ENCODE data around the gene GATA3. TPM values are rescaled to one million over a fixed set of nuclear protein-coding genes. Genes with fewer than 3 reads are reported as not detected.

The GATA3 gene
- polyA plus RNA-seq, 1 donor from 2014 or later = not detected

DNA sequence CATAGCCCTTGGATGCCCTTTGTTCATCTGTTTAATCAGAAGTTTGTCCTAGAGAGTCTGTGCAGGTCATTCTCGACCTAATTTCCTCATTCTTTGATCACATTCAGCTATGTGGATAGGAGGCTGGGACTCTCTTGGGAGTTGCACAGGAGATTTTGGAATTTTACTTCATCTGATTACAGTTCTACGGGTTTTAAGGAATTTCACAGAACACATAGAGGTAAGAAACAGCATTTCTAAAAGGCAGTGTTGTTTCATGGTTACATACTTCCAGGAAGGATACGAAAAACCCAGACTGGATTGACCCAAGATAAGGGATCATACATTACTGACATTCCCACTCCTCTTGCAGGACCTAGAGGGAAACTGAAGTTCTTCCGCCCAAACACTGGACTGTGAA, 45.9 kb downstream of the GATA3 start:
- H3K9ac ChIP-seq (ENCODE audit: low read length) = no peak overlapping the region
- no peaks in the 10 kb centered on the region for H3F3A ChIP-seq (ENCODE audit: insufficient read depth, low read length, poor library complexity, severe bottlenecking)
- H3K9me2 ChIP-seq (ENCODE audit: insufficient read depth, low read length) = no peaks in the 10 kb centered on the region
- H3K27ac ChIP-seq (ENCODE audit: low read length) = no peak overlapping the region
- no peaks in the 10 kb centered on the region for H4K20me1 ChIP-seq (ENCODE audit: insufficient read depth)
- no peaks in the 10 kb centered on the region for H3K27me3 ChIP-seq (ENCODE audit: insufficient read depth, low read depth, low read length)
- no peaks in the 10 kb centered on the region for H3K79me2 ChIP-seq (replicated peaks; ENCODE audit: insufficient read depth, low read length)
- no peaks in the 10 kb centered on the region for H3K9me3 ChIP-seq (ENCODE audit: low read length)
- TF ChIP-seq, protein P1, sequence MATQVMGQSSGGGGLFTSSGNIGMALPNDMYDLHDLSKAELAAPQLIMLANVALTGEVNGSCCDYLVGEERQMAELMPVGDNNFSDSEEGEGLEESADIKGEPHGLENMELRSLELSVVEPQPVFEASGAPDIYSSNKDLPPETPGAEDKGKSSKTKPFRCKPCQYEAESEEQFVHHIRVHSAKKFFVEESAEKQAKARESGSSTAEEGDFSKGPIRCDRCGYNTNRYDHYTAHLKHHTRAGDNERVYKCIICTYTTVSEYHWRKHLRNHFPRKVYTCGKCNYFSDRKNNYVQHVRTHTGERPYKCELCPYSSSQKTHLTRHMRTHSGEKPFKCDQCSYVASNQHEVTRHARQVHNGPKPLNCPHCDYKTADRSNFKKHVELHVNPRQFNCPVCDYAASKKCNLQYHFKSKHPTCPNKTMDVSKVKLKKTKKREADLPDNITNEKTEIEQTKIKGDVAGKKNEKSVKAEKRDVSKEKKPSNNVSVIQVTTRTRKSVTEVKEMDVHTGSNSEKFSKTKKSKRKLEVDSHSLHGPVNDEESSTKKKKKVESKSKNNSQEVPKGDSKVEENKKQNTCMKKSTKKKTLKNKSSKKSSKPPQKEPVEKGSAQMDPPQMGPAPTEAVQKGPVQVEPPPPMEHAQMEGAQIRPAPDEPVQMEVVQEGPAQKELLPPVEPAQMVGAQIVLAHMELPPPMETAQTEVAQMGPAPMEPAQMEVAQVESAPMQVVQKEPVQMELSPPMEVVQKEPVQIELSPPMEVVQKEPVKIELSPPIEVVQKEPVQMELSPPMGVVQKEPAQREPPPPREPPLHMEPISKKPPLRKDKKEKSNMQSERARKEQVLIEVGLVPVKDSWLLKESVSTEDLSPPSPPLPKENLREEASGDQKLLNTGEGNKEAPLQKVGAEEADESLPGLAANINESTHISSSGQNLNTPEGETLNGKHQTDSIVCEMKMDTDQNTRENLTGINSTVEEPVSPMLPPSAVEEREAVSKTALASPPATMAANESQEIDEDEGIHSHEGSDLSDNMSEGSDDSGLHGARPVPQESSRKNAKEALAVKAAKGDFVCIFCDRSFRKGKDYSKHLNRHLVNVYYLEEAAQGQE (IDR thresholded peaks at IDR 0.05; ENCODE audit: borderline replicate concordance) = no peak
- TF ChIP-seq MXI1 (conservative IDR thresholded peaks at IDR 0.05; ENCODE audit: poor library complexity, severe bottlenecking) (no peak), EZH2 (IDR thresholded peaks at IDR 0.05; ENCODE audit: borderline replicate concordance, insufficient read depth, low read length, poor library complexity, severe bottlenecking) (no peak)
- no peak overlapping the region for H2AFZ ChIP-seq (ENCODE audit: low read depth, low read length)
- H3K36me3 ChIP-seq (ENCODE audit: insufficient read depth, low read length) = no peaks in the 10 kb centered on the region
- no peak overlapping the region for H3K4me3 ChIP-seq (ENCODE audit: low read length)
- no peak overlapping the region for H3K4me2 ChIP-seq (ENCODE audit: low read length)

- no peaks in the 10 kb centered on the region for H3K36me3 ChIP-seq (ENCODE audit: insufficient read depth, low read length)
- no peaks in the 10 kb centered on the region for H4K20me1 ChIP-seq (ENCODE audit: insufficient read depth)
- no peak overlapping the region for H3K4me2 ChIP-seq (ENCODE audit: low read length)
- H3K9me3 ChIP-seq (ENCODE audit: low read length) = no peaks in the 10 kb centered on the region
- TF ChIP-seq POLR2AphosphoS5 (IDR thresholded peaks at IDR 0.05) (no peak), RAD21 (conservative IDR thresholded peaks at IDR 0.05) (no peak), CTCF (IDR thresholded peaks at IDR 0.05; ENCODE audit: poor library complexity, severe bottlenecking) (no peak), MXI1 (conservative IDR thresholded peaks at IDR 0.05; ENCODE audit: poor library complexity, severe bottlenecking) (no peak)
- no peaks in the 10 kb centered on the region for H3K27me3 ChIP-seq (ENCODE audit: insufficient read depth, low read depth, low read length)
- no peaks in the 10 kb centered on the region for H3K9me2 ChIP-seq (ENCODE audit: insufficient read depth, low read length)
- no peak overlapping the region for H3K4me3 ChIP-seq (ENCODE audit: low read length)
- no peaks in the 10 kb centered on the region for H3F3A ChIP-seq (ENCODE audit: insufficient read depth, low read length, poor library complexity, severe bottlenecking)
- no peak overlapping the region for H2AFZ ChIP-seq (ENCODE audit: low read depth, low read length)
- H3K79me2 ChIP-seq (replicated peaks; ENCODE audit: insufficient read depth, low read length) = no peaks in the 10 kb centered on the region
- H3K27ac ChIP-seq (ENCODE audit: low read length) = no peak overlapping the region
- H3K9ac ChIP-seq (ENCODE audit: low read length) = no peak overlapping the region
Measured at GRCh38 chr10:8102708-8103401, 48.4 kb downstream of the GATA3 start.

DNA sequence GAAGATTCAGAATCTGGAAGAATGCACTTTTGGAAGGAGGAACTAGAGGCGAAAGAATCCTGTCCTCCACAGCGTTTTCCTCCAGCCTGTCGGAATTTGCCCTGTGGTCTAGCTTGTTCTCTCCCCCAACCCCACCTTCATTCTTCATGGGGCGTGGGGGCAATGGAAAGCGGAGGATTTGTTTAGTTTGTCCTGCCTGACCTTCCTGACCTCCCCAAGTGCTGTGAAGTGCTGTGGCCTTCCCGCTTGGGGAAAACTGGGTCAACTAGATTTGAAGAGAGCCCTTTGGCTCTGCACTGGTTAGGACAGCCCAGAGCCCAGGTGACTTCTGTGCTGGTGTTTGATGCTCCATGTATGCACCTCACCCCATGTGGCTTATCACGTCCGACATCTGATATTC, 49.1 kb downstream of the GATA3 start:
- no peak overlapping the region for H2AFZ ChIP-seq (ENCODE audit: low read depth, low read length)
- H3K27ac ChIP-seq (ENCODE audit: low read length) = no peak overlapping the region
- no peaks in the 10 kb centered on the region for H3K27me3 ChIP-seq (ENCODE audit: insufficient read depth, low read depth, low read length)
- no peaks in the 10 kb centered on the region for H3F3A ChIP-seq (ENCODE audit: insufficient read depth, low read length, poor library complexity, severe bottlenecking)
- TF ChIP-seq EZH2 (IDR thresholded peaks at IDR 0.05; ENCODE audit: borderline replicate concordance, insufficient read depth, low read length, poor library complexity, severe bottlenecking) = no peak
- TF ChIP-seq SMC3 (conservative IDR thresholded peaks at IDR 0.05; ENCODE audit: poor library complexity) = no peak
- no peak for TF ChIP-seq EP300 (conservative IDR thresholded peaks at IDR 0.05; ENCODE audit: poor library complexity, severe bottlenecking)
- TF ChIP-seq CTCF (IDR thresholded peaks at IDR 0.05; ENCODE audit: poor library complexity, severe bottlenecking) = no peak
- TF ChIP-seq RAD21 (conservative IDR thresholded peaks at IDR 0.05) = no peak
- TF ChIP-seq MXI1 (conservative IDR thresholded peaks at IDR 0.05; ENCODE audit: poor library complexity, severe bottlenecking) = no peak
- TF ChIP-seq POLR2AphosphoS5 (IDR thresholded peaks at IDR 0.05) = no peak
- TF ChIP-seq TAF1 (IDR thresholded peaks at IDR 0.05; ENCODE audit: low read depth) = no peak
- TF ChIP-seq, protein P1 (IDR thresholded peaks at IDR 0.05; ENCODE audit: borderline replicate concordance) = no peak
- no peak overlapping the region for H3K4me3 ChIP-seq (ENCODE audit: low read length)
- no peaks in the 10 kb centered on the region for H4K20me1 ChIP-seq (ENCODE audit: insufficient read depth)
- H3K36me3 ChIP-seq (ENCODE audit: insufficient read depth, low read length) = no peaks in the 10 kb centered on the region
- H3K9me2 ChIP-seq (ENCODE audit: insufficient read depth, low read length) = no peaks in the 10 kb centered on the region
- no peak overlapping the region for H3K9ac ChIP-seq (ENCODE audit: low read length)
- H3K4me2 ChIP-seq (ENCODE audit: low read length) = no peak overlapping the region
- no peaks in the 10 kb centered on the region for H3K9me3 ChIP-seq (ENCODE audit: low read length)
- H3K79me2 ChIP-seq (replicated peaks; ENCODE audit: insufficient read depth, low read length) = no peaks in the 10 kb centered on the region

Measured in neural cell (in vitro differentiated cells).